ENCODE measurements around the gene C2CD5. TPM values are rescaled to one million over a fixed set of nuclear protein-coding genes. Genes with fewer than 3 reads are reported as not detected.

Gene C2CD5
- total RNA-seq, 4 donors from 2014 or later = 43.7 to 68.5 (median 46.8) TPM

DNA sequence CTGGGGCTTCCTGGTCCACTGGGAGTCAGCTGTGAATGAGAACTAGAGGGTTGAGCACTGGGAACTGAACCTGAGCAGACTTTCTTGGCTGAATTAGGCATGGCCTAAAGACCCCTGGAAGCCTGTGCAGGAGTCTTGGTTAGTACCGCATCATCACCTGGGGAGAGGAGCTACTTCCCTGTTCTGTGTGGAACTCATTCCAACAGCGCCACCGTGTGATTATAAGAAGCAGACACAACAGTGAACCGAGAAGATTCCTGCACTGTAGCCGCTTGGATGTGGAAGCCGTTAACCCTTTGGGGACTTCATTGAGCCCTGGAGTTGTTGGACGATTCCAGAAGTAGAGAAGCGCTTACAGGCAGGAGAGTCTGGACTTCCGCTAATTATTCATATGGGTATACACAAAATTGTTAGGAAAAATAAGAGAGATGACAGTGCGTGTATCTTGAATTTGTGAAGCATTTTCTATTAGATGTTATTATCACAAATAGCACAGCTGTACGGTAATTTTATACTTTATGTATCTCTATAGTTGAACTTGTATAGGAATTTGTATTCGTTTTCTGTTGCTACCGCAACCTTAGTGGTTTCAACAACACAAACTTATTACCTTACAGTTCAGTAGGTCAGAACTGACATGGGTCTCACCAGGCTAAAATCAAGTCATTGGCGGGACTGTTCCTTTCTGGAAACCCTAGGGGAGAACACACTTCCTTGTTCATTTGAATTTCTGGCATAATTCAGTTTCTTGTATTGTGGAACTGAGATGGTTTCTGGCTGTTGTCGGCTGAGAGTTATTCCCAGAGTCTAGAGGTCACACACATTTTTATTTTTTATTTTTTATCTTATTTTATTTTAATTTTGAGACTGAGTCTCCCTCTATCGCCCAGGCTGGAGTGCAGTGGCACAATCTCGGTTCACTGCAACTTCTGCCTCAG is 100.7 kb downstream of the C2CD5 start:
- H3K27ac ChIP-seq = no peak overlapping the region
- DNase-seq = peak in 2 of 3 donors; percentile 53 to 80
- no peak overlapping the region for H3K4me3 ChIP-seq
- no peaks in the 10 kb centered on the region for H3K27me3 ChIP-seq
- H3K9me3 ChIP-seq = no peaks in the 10 kb centered on the region
- H3K4me1 ChIP-seq = no peaks in the 10 kb centered on the region
- no peaks in the 10 kb centered on the region for H3K36me3 ChIP-seq
- no peak for TF ChIP-seq POLR2A (IDR thresholded peaks at IDR 0.05)
- TF ChIP-seq, protein P1, sequence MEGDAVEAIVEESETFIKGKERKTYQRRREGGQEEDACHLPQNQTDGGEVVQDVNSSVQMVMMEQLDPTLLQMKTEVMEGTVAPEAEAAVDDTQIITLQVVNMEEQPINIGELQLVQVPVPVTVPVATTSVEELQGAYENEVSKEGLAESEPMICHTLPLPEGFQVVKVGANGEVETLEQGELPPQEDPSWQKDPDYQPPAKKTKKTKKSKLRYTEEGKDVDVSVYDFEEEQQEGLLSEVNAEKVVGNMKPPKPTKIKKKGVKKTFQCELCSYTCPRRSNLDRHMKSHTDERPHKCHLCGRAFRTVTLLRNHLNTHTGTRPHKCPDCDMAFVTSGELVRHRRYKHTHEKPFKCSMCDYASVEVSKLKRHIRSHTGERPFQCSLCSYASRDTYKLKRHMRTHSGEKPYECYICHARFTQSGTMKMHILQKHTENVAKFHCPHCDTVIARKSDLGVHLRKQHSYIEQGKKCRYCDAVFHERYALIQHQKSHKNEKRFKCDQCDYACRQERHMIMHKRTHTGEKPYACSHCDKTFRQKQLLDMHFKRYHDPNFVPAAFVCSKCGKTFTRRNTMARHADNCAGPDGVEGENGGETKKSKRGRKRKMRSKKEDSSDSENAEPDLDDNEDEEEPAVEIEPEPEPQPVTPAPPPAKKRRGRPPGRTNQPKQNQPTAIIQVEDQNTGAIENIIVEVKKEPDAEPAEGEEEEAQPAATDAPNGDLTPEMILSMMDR (IDR thresholded peaks at IDR 0.05) = peak in 5 of 6 experiments; percentile 16 to 76 (median 68)

DNA sequence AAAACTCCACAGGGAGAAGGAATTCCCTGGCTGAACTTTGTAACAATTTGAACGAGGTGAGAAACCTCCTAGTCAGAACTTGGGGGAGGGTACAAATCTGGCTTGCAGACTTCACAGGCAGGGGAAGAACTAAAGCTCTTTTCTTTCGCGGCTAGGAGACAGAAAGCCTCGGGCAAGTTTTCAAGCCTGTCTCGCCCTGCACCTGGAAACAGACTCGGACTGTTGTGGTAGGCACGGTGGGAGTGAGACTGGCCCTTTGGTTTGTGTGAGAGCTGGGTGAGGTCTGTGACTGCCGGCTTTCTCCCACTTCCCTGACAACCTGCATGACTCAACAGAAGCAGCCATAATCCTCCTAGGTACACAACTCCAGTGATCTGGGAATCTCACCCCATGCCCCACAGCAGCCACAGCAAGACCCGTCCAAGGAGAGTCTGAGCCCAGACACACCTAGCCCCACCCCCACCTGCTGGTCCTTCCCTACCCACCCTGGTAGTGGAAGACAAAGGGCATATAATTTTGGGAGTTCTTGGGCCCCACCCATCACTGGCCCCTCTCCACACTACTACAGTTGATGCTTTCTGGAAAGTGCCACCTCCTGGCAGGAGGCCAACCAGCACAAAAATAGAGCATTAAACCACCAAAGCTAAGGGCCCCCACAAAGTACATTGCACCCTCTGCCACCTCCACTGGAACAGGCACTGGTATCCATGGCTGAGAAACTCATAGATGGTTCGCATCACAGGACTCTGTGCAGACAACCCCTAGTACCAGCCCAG is 107.1 kb downstream of the C2CD5 start:
- Histone ChIP-seq H3K27ac (no peak overlapping the region), H3K9me3 (no peaks in the 10 kb centered on the region), H3K36me3 (no peaks in the 10 kb centered on the region), H3K4me3 (no peak overlapping the region), H3K4me1 (no peaks in the 10 kb centered on the region), H3K27me3 (no peaks in the 10 kb centered on the region)
- no peak for TF ChIP-seq POLR2A (IDR thresholded peaks at IDR 0.05)
- TF ChIP-seq, protein P1 (IDR thresholded peaks at IDR 0.05) = no peak
- DNase-seq = no peak

DNA sequence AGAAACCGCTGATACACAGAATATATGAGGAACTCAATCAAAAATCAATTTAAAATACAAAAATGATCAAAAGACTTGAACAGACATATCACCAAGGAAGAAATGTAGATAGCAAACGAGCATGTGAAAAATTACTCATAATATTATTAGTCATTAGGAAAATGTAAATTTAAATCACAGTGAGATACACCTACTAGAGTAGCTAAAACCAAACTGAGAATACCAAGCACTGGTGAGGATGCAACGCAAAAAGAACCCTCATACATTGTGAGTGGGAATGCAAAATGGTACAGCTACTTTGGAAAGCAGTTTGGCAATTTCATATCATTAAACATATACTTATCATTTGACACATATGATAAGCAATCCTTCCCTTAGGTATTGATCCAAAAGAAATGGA is 108.8 kb downstream of the C2CD5 start:
- Histone ChIP-seq H3K36me3 (no peaks in the 10 kb centered on the region), H3K4me1 (no peaks in the 10 kb centered on the region)

DNA sequence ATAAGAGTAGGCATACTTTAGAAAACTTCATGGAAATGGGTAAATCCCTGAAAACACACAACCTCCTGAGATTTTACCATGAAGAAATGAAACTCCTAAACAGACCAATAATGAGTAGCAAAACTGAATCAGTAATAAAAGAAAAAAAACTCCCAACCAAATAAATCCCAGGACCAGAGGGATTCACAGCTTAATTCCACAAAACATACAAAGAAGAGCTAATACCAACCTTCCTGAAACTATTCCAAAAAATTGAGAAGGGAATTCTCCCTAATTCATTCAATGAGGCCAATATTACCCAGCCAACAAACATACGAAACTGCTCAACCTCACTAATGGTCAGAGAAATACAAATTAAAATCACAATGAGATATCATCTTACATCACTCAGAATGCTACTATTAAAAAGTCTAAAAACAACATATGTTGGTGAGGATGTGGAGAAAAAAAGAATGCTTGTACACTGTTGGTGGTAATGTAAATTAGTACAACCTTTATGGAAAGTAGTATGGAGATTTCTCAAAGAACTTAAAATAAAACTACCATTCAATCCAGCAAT is 112.6 kb downstream of the C2CD5 start:
- DNase-seq = no peak
- no peaks in the 10 kb centered on the region for H3K27me3 ChIP-seq
- H3K36me3 ChIP-seq = no peaks in the 10 kb centered on the region
- TF ChIP-seq POLR2A (IDR thresholded peaks at IDR 0.05) = no peak
- TF ChIP-seq, protein P1 (IDR thresholded peaks at IDR 0.05) = no peak
- no peak overlapping the region for H3K27ac ChIP-seq
- no peak overlapping the region for H3K4me3 ChIP-seq
- H3K4me1 ChIP-seq = no peaks in the 10 kb centered on the region
- H3K9me3 ChIP-seq = no peaks in the 10 kb centered on the region

More for the DNA sequence above, 108.8 kb downstream of the C2CD5 start:
- no peak for DNase-seq
- no peaks in the 10 kb centered on the region for H3K9me3 ChIP-seq
- H3K4me3 ChIP-seq = no peak overlapping the region
- TF ChIP-seq, protein P1 (IDR thresholded peaks at IDR 0.05) = no peak
- TF ChIP-seq POLR2A (IDR thresholded peaks at IDR 0.05) = no peak
- H3K27me3 ChIP-seq = no peaks in the 10 kb centered on the region
- H3K27ac ChIP-seq = no peak overlapping the region

DNA sequence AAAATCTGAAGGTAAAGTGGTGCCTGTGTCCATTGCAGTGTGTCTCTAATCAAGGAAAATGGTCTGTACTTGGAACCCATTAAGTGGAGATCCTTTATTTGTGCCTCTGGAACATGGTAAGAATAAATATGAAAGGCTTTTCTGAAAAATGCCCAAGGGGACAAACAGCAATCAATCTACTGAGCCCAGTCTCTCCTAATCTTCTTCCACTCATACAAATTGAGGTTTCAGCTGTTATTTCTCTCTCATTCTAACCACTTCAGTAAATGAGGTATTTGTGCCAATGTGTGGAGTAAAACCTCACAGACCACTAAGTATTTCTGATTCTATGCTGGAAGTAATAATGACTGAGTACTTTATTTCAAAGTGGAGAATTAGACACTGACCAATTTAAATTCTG is 127.5 kb downstream of the C2CD5 start:
- Histone ChIP-seq H3K4me3 (no peak overlapping the region), H3K27ac (no peak overlapping the region), H3K36me3 (no peaks in the 10 kb centered on the region), H3K9me3 (no peaks in the 10 kb centered on the region), H3K4me1 (no peaks in the 10 kb centered on the region), H3K27me3 (no peaks in the 10 kb centered on the region)
- TF ChIP-seq POLR2A (IDR thresholded peaks at IDR 0.05) = no peak
- TF ChIP-seq, protein P1 (IDR thresholded peaks at IDR 0.05) = no peak
- no peak for DNase-seq
